ENCODE data around the gene FARSA.
"Not testable (repeated sequence)": the region's sequence is repeated elsewhere in the genome, so short reads cannot be mapped to it uniquely, and the experiment has no call there.

The FARSA gene

GRCh38 chr19:12933287-12934072 is at the start of gene FARSA:
FARSA (minus strand) TSS chr19:12933711; CDS start chr19:12933696, 15 bp downstream.
- TF ChIP-seq POLR2A (IDR thresholded peaks at IDR 0.05; ENCODE audit: low read length) (peak; percentile 85), GATA1 (IDR thresholded peaks at IDR 0.05; ENCODE audit: low read depth, low read length) (no peak)
- peak; percentile 93 to 95 for DNase-seq

- TF ChIP-seq GATA1 (IDR thresholded peaks at IDR 0.05; ENCODE audit: low read depth, low read length) (no peak), POLR2A (IDR thresholded peaks at IDR 0.05; ENCODE audit: low read length) (no peak)
- no peak for DNase-seq
These were observed 49.6 kb upstream of the FARSA start for GRCh38 chr19:12983091-12983490.

- TF ChIP-seq POLR2A (IDR thresholded peaks at IDR 0.05; ENCODE audit: low read length): no peak
- no peak for TF ChIP-seq GATA1 (IDR thresholded peaks at IDR 0.05; ENCODE audit: low read depth, low read length)
- no peak for DNase-seq
These were observed 49.1 kb upstream of the FARSA start for GRCh38 chr19:12982648-12983047.

GRCh38 chr19:12979974-12980373 is 46.5 kb upstream of the FARSA start:
- TF ChIP-seq GATA1 (IDR thresholded peaks at IDR 0.05; ENCODE audit: low read depth, low read length): no peak
- TF ChIP-seq POLR2A (IDR thresholded peaks at IDR 0.05; ENCODE audit: low read length): no peak
- DNase-seq: no peak

GRCh38 chr19:12976109-12976508 is 42.6 kb upstream of the FARSA start:
- not testable (repeated sequence) for DNase-seq

- DNase-seq: no peak
- TF ChIP-seq GATA1 (IDR thresholded peaks at IDR 0.05; ENCODE audit: low read depth, low read length) (no peak), POLR2A (IDR thresholded peaks at IDR 0.05; ENCODE audit: low read length) (no peak)
These were observed 41.8 kb upstream of the FARSA start for GRCh38 chr19:12975221-12975741.

GRCh38 chr19:12974301-12975220 is 41.0 kb upstream of the FARSA start:
- DNase-seq: peak; percentile 74 to 83
- TF ChIP-seq GATA1 (IDR thresholded peaks at IDR 0.05; ENCODE audit: low read depth, low read length): no peak
- TF ChIP-seq POLR2A (IDR thresholded peaks at IDR 0.05; ENCODE audit: low read length): no peak

- DNase-seq: no peak
- TF ChIP-seq POLR2A (IDR thresholded peaks at IDR 0.05; ENCODE audit: low read length) (no peak), GATA1 (IDR thresholded peaks at IDR 0.05; ENCODE audit: low read depth, low read length) (no peak)
These were observed 39.7 kb upstream of the FARSA start for GRCh38 chr19:12973236-12973635.

GRCh38 chr19:12970070-12970820 is 36.7 kb upstream of the FARSA start:
- TF ChIP-seq POLR2A (IDR thresholded peaks at IDR 0.05; ENCODE audit: low read length): no peak
- no peak for TF ChIP-seq GATA1 (IDR thresholded peaks at IDR 0.05; ENCODE audit: low read depth, low read length)
- no peak for DNase-seq

GRCh38 chr19:12969292-12969988 is 35.9 kb upstream of the FARSA start, which contains the start of gene DAND5:
DAND5 (plus strand) TSS chr19:12969576; CDS start chr19:12969661, 85 bp downstream.
- TF ChIP-seq GATA1 (IDR thresholded peaks at IDR 0.05; ENCODE audit: low read depth, low read length) (no peak), POLR2A (IDR thresholded peaks at IDR 0.05; ENCODE audit: low read length) (no peak)
- peak in 1 of 2 experiments; percentile 40 for DNase-seq

GRCh38 chr19:12967907-12968306 is 34.4 kb upstream of the FARSA start:
- DNase-seq: no peak
- TF ChIP-seq POLR2A (IDR thresholded peaks at IDR 0.05; ENCODE audit: low read length) (no peak), GATA1 (IDR thresholded peaks at IDR 0.05; ENCODE audit: low read depth, low read length) (no peak)

GRCh38 chr19:12965812-12966135 is 32.3 kb upstream of the FARSA start:
- TF ChIP-seq POLR2A (IDR thresholded peaks at IDR 0.05; ENCODE audit: low read length) (no peak), GATA1 (IDR thresholded peaks at IDR 0.05; ENCODE audit: low read depth, low read length) (no peak)
- no peak for DNase-seq

Measured in erythroblast (primary cell).